BJ (cell line): Measurements from ENCODE around the gene DOCK4. TPM values are rescaled to one million over a fixed set of nuclear protein-coding genes. Genes with fewer than 3 reads are reported as not detected.

Experiments used
- CTCF ChIA-PET: fragments of 350-600 bp; formaldehyde crosslinking; extraction: SDS; loops from one replicate; lab custom pipeline; 2021; ENCODE audit warnings: antibody characterized with exemption, inconsistent platforms; lab: Yijun Ruan, JAX
- POLR2A ChIA-PET: fragments of 300-600 bp; sonication (Branson Sonifier 250); formaldehyde crosslinking; extraction: SDS; loops from one replicate; lab custom pipeline; 2021; ENCODE audit warnings: antibody characterized with exemption; lab: Charles Lee
- DNase-seq: peaks from one replicate; pipeline ENCODE4 v3.0.0-alpha.2; 2011; ENCODE audit warnings: low read depth
- H3K27me3 ChIP-seq: 2 replicates; pipeline ENCODE4 v1.6.0; 2011; ENCODE audit warnings: low read length; ENCODE audit not compliant: control insufficient read depth, insufficient read depth
- H3K36me3 ChIP-seq: 2 replicates; pipeline ENCODE4 v1.5.1; 2011; ENCODE audit warnings: low read length; ENCODE audit not compliant: control insufficient read depth, insufficient read depth
- H3K4me3 ChIP-seq: 2 replicates; pipeline ENCODE4 v1.5.1; 2011; ENCODE audit warnings: low read depth, mild to moderate bottlenecking, control low read depth, low read length
- CTCF ChIP-seq: IDR thresholded peaks from 2 replicates; pipeline ENCODE4 v1.5.1; 2011; ENCODE audit warnings: low read depth, mild to moderate bottlenecking, control low read depth, inconsistent platforms, low read length, moderate library complexity; ENCODE audit not compliant: insufficient read depth
- polyA plus RNA-seq: library from polyadenylated mRNA; depleted of rRNA; stranded (reverse); fragments of >200 nt; gene quantifications from 2 replicates; pipeline ENCODE4 v1.2.3, GENCODE V29; 2011

The DOCK4 gene
- polyA plus RNA-seq, 1 experiment: 0.15 TPM

- CTCF ChIA-PET: no interaction called here
- no peak for DNase-seq
- no peak for TF ChIP-seq CTCF
- no peaks in the 10 kb centered on the region for H3K36me3 ChIP-seq
- POLR2A ChIA-PET: no interaction called here
- no peak overlapping the region for H3K4me3 ChIP-seq
- no peaks in the 10 kb centered on the region for H3K27me3 ChIP-seq
These were observed 29.3 kb downstream of the DOCK4 start for GRCh38 chr7:112176693-112177415.

GRCh38 chr7:112176241-112176640 is 30.0 kb downstream of the DOCK4 start:
- ChIA-PET POLR2A (no interaction called here), CTCF (no interaction called here)
- TF ChIP-seq CTCF: no peak
- Histone ChIP-seq H3K36me3 (no peaks in the 10 kb centered on the region), H3K4me3 (no peak overlapping the region), H3K27me3 (no peaks in the 10 kb centered on the region)
- no peak for DNase-seq

- H3K27me3 ChIP-seq: no peaks in the 10 kb centered on the region
- ChIA-PET POLR2A (no interaction called here), CTCF (no interaction called here)
- DNase-seq: no peak
- no peak overlapping the region for H3K4me3 ChIP-seq
- H3K36me3 ChIP-seq: no peaks in the 10 kb centered on the region
- no peak for TF ChIP-seq CTCF
These were observed 32.0 kb downstream of the DOCK4 start for GRCh38 chr7:112174192-112174591.

- no peak for DNase-seq
- H3K4me3 ChIP-seq: no peak overlapping the region
- POLR2A ChIA-PET: no interaction called here
- H3K36me3 ChIP-seq: no peaks in the 10 kb centered on the region
- TF ChIP-seq CTCF: no peak
- CTCF ChIA-PET: interaction anchor here (0.7 kb wide), 1 partner anchor 9 kb away, joined by 3 read pairs; no protein-coding TSS in a partner anchor
- no peaks in the 10 kb centered on the region for H3K27me3 ChIP-seq
These were observed 32.7 kb downstream of the DOCK4 start for GRCh38 chr7:112173568-112173905.

GRCh38 chr7:112172870-112173567 is 33.2 kb downstream of the DOCK4 start:
- TF ChIP-seq CTCF: no peak
- Histone ChIP-seq H3K4me3 (no peak overlapping the region), H3K27me3 (no peaks in the 10 kb centered on the region), H3K36me3 (no peaks in the 10 kb centered on the region)
- ChIA-PET CTCF (interaction anchor here (0.7 kb wide), 1 partner anchor 8 kb away, joined by 3 read pairs; no protein-coding TSS in a partner anchor), POLR2A (no interaction called here)
- no peak for DNase-seq
